Nephron (organoid): ENCODE data around the gene PARP8.
"Not testable (repeated sequence)": the region's sequence is repeated elsewhere in the genome, so short reads cannot be mapped to it uniquely, and the experiment has no call there.

ENCODE experiments used
- H3K27ac Mint-ChIP-seq, 3 experiments: 2 replicates each; pipeline ENCODE4 v1.8.0; 2020; ENCODE audit warnings: mixed read lengths in 3 of 3, mild to moderate bottlenecking in 2 of 3, moderate library complexity in 1 of 3
- H3K27me3 Mint-ChIP-seq: 2 replicates; pipeline ENCODE4 v1.8.0; 2021; ENCODE audit warnings: low read depth, mild to moderate bottlenecking, moderate library complexity, mixed read lengths
- H3K36me3 Mint-ChIP-seq: 2 replicates; pipeline ENCODE4 v1.8.0; 2020; ENCODE audit warnings: low read depth, mixed read lengths
- H3K4me1 Mint-ChIP-seq: 2 replicates; pipeline ENCODE4 v1.8.0; 2020; ENCODE audit warnings: mixed read lengths
- H3K4me3 Mint-ChIP-seq, 3 experiments: 2 replicates each; pipeline ENCODE4 v1.8.0; 2020; ENCODE audit warnings: mild to moderate bottlenecking in 3 of 3, mixed read lengths in 3 of 3, moderate library complexity in 2 of 3
- H3K9me3 Mint-ChIP-seq: 2 replicates; pipeline ENCODE4 v1.8.0; 2020; ENCODE audit warnings: mixed read lengths
- TF ChIP-seq, protein P1 (sequence below), 3 experiments: fragments of 200-600 bp; sonication (generic); IDR thresholded peaks; one replicate each; pipeline ENCODE4 v1.5.0; 2021; ENCODE audit warnings: antibody characterized with exemption in 3 of 3; ENCODE audit not compliant: unreplicated experiment in 3 of 3

Gene PARP8

DNA sequence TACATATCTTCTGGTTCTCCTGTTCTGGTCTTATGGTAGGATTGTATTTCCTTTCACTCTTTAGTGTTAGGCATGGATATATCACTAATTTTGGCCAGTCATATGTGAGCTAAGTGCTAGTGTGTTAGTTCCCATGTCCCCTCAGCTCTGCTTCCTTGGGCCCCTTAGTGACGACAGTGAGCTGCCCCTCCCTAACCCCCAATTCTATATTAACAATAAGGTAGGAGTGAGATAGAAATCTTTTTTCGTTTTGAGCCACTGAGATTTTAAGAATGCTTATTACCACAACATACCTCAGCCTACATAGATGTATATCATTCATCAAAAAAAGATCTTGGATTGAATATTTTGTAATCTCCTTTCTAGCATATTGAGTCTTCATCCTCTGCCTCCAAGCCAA lies 100.5 kb downstream of the PARP8 start:
- H3K27ac Mint-ChIP-seq = no peak overlapping the region
- no peaks in the 10 kb centered on the region for H3K27me3 Mint-ChIP-seq
- no peaks in the 10 kb centered on the region for H3K9me3 Mint-ChIP-seq
- H3K4me3 Mint-ChIP-seq = no peak overlapping the region
- H3K4me1 Mint-ChIP-seq = peaks cover 24% of the 10 kb centered on the region
- TF ChIP-seq, protein P1, sequence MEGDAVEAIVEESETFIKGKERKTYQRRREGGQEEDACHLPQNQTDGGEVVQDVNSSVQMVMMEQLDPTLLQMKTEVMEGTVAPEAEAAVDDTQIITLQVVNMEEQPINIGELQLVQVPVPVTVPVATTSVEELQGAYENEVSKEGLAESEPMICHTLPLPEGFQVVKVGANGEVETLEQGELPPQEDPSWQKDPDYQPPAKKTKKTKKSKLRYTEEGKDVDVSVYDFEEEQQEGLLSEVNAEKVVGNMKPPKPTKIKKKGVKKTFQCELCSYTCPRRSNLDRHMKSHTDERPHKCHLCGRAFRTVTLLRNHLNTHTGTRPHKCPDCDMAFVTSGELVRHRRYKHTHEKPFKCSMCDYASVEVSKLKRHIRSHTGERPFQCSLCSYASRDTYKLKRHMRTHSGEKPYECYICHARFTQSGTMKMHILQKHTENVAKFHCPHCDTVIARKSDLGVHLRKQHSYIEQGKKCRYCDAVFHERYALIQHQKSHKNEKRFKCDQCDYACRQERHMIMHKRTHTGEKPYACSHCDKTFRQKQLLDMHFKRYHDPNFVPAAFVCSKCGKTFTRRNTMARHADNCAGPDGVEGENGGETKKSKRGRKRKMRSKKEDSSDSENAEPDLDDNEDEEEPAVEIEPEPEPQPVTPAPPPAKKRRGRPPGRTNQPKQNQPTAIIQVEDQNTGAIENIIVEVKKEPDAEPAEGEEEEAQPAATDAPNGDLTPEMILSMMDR (IDR thresholded peaks at IDR 0.05; ENCODE audit: unreplicated experiment in 3 of 3) = no peak
- peaks cover 13% of the 10 kb centered on the region for H3K36me3 Mint-ChIP-seq

- Mint-ChIP-seq H3K4me1 (peaks cover 24% of the 10 kb centered on the region), H3K9me3 (no peaks in the 10 kb centered on the region), H3K27ac (no peak overlapping the region), H3K27me3 (no peaks in the 10 kb centered on the region), H3K36me3 (peaks cover 17% of the 10 kb centered on the region), H3K4me3 (no peak overlapping the region)
- TF ChIP-seq, protein P1 (IDR thresholded peaks at IDR 0.05; ENCODE audit: unreplicated experiment in 3 of 3) = no peak
Measured at GRCh38 chr5:50767588-50767987, 101.2 kb downstream of the PARP8 start.

GRCh38 chr5:50768634-50769033 lies 102.2 kb downstream of the PARP8 start:
- Mint-ChIP-seq H3K27ac (no peak overlapping the region), H3K9me3 (peaks cover 8% of the 10 kb centered on the region), H3K27me3 (no peaks in the 10 kb centered on the region)

DNA sequence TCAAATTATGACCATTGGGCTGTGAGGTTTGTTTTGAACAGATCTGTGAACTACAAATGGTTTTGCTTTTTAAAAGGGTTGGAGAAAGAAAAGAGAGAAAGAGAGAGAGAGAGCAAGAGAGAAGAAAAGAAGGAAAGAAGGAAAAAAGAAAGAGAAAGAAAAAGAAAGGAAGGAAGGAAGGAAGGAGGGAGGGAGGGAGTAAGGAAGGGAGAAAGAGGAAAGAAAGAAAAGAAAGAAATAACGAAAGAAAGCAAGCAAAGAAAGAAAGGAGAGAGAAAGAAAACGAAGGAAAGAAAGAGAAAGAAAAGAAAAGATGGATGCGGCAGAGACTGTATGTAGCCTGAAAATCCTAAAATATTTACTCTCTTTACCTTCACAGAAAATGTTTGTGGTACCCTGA lies 104.0 kb downstream of the PARP8 start:
- Mint-ChIP-seq H3K36me3 (peaks cover 41% of the 10 kb centered on the region), H3K9me3 (peaks cover 17% of the 10 kb centered on the region), H3K4me3 (no peak overlapping the region), H3K27me3 (no peaks in the 10 kb centered on the region), H3K4me1 (peaks cover 14% of the 10 kb centered on the region), H3K27ac (no peak overlapping the region)
- TF ChIP-seq, protein P1 (IDR thresholded peaks at IDR 0.05; ENCODE audit: unreplicated experiment in 3 of 3) = no peak

More at GRCh38 chr5:50768634-50769033, 102.2 kb downstream of the PARP8 start:
- H3K36me3 Mint-ChIP-seq = peaks cover 27% of the 10 kb centered on the region
- TF ChIP-seq, protein P1 (IDR thresholded peaks at IDR 0.05; ENCODE audit: unreplicated experiment in 3 of 3) = no peak
- no peak overlapping the region for H3K4me3 Mint-ChIP-seq
- H3K4me1 Mint-ChIP-seq = peaks cover 22% of the 10 kb centered on the region

DNA sequence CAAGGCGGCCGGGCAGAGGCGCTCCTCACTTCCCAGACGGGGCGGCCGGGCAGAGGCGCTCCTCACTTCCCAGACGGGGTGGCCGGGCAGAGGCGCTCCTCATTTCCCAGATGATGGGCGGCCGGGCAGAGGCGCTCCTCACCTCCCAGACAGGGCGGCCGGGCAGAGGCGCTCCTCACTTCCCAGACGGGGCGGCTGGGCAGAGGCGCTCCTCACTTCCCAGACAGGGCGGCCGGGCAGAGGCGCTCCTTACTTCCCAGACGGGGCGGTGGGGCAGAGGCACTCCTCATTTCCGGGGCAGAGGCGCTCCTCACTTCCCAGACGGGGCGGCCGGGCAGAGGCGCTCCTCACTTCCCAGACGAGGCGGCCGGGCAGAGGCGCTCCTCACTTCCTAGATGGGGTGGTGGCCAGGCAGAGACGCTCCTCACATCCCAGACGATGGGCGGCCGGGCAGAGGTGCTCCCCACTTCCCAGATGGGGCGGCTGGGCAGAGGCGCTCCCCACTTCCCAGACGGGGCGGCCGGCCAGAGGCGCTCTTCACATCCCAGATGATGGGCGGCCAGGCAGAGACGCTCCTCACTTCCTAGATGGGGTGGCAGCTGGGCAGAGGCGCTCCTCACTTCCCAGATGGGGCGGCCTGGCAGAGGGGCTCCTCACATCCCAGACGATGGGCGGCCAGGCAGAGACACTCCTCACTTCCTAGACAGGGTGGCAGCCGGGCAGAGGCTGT lies 108.2 kb downstream of the PARP8 start:
- H3K4me1 Mint-ChIP-seq, H3K27me3 Mint-ChIP-seq, H3K27ac Mint-ChIP-seq, H3K4me3 Mint-ChIP-seq: not testable (repeated sequence)
- peaks cover 53% of the 10 kb centered on the region for H3K36me3 Mint-ChIP-seq
- peaks cover 25% of the 10 kb centered on the region for H3K9me3 Mint-ChIP-seq

DNA sequence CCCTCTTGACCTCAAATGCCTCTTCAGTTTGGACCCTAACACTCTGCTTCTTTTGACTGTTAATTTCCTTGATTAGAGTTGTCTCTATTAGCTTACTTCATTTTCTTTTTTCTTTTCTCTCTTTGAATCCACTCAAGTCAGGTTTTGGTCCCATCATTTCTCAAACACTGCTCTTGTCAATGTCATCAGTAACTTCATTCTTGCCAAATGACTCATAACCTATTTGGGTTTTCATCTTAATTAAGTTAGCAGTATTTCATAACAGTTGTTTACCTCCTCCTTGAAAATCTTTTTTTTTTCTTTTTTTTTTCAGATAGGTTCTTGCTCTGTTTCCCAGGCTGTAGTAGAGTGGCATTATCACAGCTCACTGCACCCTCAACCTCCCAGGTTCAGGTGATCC lies 119.6 kb downstream of the PARP8 start:
- H3K9me3 Mint-ChIP-seq = peaks cover 4% of the 10 kb centered on the region
- TF ChIP-seq, protein P1 (IDR thresholded peaks at IDR 0.05; ENCODE audit: unreplicated experiment in 3 of 3) = no peak
- no peak overlapping the region for H3K27ac Mint-ChIP-seq
- H3K4me3 Mint-ChIP-seq = no peak overlapping the region
- no peaks in the 10 kb centered on the region for H3K27me3 Mint-ChIP-seq
- H3K4me1 Mint-ChIP-seq = no peaks in the 10 kb centered on the region
- H3K36me3 Mint-ChIP-seq = peaks cover 15% of the 10 kb centered on the region
